ENCODE data around the gene BHLHA15.
A peak's percentile ranks its signal among the peaks of the same experiment; 100 is the strongest.

Gene BHLHA15

DNA sequence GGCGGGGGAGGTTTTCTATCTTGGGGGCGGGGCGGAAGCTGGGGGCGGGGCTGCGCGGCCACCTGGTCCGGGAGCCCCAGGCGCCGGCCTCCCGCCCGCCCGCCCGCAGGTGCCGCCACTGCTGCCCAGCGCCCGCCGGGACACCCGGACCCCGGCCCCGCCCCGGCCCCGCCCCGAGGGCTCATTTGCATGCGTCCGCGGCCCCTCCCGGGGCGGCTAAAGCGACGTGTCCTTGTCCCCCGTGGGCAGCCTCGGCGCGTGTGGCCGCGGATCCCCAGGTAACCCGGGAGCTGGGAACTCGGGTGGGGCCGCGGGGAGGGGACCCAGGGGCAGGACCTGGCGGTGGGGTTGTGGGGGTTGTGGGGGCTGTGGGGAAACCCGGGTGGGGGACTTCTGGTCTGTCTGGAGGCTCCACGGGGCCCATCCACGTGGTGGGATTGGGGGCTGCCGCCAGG, at the start of gene BHLHA15:
Gene BHLHA15 (plus strand): TSS at position 219 of the 455 bp plus-strand sequence. CDS start 871 bp downstream, outside the sequence.
- DNase-seq = peak in 1 of 2 donors; percentile 48

DNA sequence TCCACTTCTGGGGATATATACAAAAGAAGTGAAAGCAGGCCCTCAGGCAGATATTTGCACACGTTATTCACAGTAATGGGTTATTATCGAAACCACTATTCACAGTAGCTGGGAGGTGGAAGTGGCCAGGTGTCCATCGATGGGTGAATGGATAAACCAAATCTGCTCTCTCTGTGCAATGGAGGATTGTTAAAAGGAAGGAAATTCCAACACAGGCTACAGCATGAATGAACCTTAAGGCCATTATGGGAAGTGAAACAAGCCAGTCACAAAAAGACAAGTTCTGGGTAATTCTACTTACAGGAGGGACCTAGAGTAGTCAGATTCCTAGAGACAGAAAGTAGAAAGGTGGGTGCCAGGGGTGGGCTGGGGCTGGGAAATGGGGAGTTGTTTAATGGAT, 48.5 kb upstream of the BHLHA15 start:
- DNase-seq = no peak

DNA sequence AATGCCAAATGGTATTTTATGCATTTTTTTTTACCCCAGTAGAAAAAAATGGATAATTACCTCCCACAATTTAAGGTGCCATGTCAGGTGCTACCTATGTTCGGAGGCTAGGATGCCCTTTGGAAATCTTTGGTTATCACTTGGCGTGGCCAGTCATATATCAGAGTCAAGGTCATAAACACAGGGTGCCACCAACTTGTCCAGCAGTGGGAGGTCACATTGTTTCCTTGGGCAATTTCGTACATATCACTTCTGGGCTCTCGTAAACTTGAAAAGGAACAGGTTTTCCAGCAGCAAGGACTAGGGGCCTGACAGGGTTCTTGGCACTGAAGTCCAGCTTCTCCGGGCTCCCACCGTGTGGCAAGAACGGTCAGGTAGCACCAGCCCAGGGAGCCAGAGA, 48.0 kb upstream of the BHLHA15 start:
- no peak for DNase-seq

DNA sequence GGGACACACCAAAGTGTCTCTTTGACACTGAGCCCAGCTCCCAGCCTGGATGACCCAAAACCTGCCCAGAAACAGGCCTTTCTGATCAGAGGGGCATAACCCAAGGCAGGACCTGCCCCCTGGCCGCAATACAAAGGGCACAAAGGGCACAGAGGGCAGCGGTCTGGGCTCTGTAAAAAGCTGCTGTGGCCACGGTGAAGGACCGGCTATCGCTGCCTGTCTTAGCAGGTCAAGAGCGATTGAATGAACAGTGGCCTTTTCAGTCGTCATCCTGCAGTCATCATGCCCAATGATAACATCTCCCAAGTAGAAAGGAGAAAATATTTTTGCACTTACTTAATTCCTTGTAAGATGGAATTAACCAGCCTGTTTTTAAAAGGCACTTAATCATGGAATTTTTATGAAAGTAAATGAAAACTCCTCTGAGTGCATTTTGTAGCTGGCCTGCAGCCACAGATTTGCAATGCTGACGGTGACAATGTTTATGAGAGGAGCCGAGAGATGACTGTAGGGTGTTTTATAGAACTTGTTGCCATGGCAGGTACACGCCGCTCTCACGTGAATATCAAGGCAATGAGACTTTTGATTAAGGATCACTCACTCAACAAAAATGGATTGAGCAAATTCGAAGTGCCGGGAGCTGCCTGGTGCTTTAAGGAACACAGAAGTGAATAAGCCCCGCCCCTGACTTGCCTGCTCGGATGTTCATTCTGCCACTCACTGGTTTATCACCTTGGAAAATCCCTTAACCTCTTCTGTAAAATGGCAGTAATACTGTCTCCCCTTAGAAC, 47.3 kb upstream of the BHLHA15 start:
- DNase-seq = no peak

DNA sequence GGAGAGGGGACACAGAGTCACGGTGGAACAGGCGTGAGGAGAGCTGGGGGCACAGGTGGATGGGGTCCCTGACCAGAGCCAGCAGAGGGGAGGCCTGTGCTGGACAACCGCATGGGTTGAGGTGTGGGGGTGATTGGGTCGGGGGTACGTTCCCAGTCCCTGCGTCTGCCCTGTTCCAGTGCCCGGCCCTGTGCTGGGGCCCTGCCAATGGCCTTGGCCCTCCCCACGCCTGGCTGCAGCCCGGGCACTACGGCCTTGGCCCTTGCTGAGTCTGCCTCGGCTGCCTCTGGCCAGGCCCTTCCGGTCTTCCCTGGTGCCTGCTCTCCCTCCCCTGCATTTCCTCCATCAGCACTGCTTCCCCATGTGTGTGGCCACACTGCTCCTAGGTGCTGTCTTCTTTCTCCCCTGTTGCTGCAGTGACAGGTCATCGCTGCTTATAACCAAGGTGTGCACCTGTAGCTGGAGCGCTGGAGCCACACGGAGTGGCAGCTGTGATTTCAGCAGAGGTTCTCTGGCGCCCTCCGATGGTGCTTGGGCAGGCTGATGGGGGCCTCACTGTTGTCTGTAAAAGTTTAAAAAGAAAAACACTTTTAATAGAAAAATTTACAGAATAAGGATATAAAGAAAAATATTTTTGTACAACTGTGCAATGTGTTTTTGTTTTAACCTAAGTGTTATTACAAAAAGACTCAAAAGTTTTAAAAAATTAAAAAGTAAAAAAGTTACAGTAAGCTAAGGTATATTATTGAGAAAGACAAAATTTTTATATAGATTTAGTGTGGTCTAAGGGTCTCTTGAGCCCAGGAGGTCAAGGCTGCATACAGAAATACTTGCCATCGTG, 45.2 kb upstream of the BHLHA15 start:
- DNase-seq = peak; percentile 39 to 65

DNA sequence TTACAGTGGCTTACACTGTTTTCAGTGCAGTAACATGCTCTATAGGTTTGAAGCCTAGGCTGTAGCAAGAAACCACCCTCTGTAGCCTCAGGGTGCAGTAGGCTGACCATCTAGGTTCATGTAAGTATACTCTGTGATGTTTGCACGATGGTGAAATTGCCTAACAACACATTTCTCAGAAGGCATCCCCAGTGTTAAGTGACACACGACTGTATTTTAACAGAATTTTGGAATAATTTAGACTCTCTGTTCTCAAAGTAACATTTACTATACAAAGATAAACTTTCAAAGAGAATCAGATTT, 44.6 kb upstream of the BHLHA15 start:
- no peak for DNase-seq

DNA sequence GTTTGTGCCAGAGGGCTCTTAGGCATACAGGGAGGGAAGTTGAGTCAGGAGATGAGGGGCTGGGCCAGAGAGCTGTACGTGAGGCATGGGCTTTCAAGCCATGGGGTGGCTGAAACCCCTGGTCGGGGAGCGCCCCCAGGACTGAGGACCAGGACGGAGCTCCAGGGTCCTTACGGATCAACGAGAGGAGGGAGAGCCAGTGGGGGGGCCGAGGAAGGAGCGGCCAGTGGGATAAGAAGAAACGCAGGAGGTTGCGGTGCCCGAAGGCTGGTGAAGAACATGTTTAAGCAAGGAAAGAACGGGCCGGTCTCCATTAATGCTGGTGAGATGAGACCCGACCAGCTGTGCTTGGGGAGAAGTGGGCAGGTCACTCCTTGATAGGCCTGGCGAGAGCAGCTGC, 43.6 kb upstream of the BHLHA15 start:
- no peak for DNase-seq

DNA sequence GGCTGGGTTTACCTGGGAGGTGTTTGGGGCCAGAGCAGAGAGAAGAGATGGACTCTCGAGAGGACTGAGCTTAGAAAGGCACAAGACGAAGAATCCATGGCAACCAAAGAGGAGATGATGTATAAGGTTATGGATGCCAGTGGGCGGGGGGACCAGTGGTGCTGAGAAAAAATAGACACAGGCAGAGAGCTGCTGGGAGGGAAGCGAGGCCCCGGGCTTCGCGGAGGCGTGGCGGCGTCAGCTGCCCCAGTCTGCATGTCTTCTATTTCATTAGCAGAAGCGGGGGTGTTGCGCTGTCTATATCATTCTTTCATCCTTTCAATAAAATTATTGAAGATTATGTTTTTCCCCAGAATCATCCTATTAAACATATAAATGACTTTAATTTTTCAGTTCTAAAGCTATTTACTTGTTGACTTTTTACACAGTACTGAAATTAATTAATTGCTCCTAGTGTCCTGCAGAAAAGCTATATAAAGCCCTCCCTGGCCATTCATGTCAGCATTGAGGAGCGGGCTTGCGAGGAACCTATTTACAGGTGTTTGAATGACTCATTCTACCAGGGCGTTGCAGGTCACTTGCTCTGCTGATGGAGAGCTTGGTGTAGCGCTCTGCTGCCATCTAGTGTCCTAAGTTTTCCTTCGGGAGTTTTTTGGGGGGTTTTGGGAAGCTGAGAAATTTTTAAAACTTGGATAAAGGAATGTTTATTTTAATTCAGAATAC, 42.9 kb upstream of the BHLHA15 start:
- peak; percentile 58 to 69 for DNase-seq

DNA sequence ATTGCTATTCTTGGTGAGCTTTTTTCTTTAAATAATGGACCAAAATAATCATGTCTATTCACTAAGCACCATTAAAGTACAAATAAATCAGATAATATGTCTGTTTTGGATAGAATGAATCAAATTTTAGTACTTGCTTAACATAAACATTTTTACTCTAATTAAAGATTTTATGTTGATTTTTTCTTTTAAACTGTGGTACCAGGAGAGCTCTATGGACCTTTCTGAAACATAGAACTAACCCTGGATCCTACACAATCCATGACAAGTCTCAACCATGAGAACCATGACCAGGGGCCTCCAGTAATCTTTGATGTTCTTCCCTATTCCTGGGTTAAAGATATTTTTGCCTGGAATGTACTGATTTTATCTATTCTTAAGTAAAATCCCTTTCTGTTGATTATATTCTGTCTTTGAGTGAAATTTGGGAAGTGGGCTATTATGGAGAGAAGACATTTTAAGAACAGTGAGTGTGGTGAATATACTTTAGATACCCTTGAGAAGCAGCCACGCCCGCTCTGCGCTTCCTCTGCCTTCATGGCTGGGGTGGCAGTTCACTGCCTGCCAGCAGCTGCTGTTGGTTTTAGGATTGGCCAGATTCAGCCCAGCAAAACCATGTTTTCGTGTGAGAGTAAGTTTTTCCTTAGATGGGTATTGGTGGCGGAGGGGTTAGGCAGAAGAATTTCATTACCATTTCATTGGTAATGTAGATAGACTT, 42.2 kb upstream of the BHLHA15 start:
- DNase-seq = no peak

DNA sequence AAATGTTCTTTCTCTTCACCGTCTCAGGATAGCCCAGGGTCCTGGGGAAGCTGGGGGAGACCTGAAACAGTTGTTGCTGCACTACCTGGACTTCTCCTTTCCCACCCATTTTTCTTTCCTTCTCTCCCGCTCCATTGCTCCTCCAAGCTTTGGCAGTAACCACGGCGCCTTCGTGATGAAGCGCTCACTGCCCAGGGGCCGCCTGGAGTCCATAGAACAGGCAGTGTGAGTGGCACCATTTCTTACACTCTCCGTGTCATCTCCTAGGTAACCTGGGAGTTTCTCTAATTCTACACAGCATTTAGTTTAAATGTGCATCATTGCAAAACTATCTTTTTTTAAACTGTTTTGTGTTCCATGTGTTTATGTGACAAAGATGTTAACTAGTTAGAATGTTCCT, 40.3 kb upstream of the BHLHA15 start:
- no peak for DNase-seq

DNA sequence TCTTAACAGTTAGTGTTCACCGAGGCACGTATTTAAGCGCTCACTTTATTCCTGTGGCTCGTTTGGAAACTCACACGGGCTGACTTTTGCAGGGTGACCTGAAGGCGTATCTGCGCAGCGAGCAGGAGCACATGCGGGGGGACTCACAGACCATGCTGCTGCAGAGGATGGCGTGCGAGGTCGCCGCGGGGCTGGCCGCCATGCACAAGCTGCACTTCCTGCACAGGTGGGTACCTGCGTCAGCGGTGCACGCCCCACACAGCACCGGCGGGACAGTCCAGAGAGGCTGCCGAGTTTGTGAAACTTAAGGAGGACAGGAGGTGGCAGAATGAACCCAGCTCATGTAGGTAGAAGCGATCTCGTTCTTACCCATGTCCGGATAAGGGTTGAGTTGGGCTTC, 39.8 kb upstream of the BHLHA15 start:
- DNase-seq = no peak

DNA sequence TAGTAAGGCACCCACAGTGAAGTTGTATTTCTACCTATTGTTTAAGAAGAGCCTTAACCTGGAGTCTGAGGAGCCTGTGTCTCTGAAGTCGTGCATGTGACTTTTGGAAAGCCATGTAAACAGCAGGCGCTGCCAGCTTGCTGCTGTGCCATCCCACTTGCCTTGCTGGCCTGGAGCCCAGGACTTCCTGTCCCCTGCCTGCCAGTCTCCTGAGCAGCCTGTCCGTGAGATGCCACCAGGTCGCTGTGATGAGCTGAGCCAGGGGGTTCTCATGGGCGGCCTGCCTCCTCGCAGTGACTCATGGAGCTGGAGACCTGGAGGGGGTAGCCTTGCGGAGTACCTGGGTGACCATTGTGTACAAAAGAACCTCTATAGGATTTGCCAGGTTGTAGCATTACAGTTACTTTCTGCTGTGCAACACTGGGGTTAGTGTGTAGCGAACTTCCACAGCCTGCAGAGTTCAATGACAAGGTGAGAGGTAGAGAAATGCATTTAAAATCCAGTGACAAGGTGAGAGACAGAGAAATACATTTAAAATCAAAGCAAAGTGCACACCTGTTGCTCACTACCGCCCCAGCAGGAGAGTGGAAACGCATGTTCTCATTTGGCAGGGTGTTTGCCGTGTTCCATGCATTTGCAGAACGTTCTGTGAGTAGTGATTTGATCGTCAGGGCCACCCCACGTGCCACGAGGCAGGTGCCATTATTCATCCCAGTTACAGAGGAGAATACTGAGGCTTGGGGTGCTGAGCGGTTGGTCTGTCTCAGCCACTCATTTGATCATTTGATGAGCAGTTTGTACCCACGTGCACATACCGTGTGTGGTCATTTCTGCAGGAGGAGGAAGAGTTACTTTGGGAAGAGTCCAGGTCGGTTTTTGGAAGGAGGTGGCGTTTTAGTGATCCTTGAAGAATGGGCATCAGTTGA, 36.6 kb upstream of the BHLHA15 start:
- no peak for DNase-seq

DNA sequence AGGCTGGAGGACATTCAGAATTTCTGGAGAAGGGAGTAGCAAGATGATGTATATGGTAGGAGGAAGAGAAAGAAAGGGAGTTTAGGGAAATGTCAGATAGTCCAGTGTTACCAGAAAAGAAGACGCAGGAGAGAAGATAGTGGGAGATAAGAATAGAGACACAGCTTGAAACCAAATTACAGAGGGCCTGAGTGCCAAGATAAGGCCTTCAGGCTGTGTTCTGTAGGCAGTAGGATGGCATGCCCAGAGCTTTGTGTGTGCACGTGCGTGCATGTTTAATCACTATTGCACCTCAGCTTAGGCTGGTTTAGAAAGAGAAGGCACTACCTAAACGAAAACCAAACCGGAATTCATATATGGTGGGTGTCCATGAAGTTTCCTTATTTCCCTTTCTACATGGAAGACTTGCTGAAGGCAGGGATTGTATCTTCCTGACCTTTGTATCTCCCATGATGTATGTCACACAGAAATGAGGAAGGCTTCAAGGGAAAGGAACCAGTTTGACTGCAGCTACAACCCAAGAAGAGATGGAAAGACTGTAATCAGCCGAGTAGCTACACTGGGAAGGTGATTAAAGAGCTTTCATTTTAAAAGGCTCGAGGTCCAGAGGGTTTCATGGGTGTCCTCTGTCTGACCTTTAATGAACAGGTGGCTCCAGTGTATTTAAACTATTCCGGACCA, 35.8 kb upstream of the BHLHA15 start:
- DNase-seq = no peak

DNA sequence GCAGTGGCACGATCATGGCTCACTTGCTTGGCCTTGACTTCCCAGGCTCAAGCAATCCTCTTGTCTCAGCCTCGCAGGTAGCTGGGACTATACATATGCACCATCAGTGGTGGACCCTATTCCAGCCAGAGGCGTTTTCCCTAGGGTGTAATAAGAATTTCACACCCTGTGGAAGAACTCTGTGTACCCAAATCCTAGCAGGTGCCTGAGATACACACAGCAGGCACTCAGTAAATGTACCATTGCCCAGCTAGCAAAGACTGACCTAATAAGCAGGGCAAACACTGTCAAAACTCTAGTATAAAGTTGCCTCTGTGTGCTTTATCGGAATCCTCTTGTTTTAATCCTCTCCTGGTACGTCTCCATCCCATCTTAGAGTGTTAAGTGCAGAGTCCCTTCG, 33.7 kb upstream of the BHLHA15 start:
- DNase-seq = no peak

DNA sequence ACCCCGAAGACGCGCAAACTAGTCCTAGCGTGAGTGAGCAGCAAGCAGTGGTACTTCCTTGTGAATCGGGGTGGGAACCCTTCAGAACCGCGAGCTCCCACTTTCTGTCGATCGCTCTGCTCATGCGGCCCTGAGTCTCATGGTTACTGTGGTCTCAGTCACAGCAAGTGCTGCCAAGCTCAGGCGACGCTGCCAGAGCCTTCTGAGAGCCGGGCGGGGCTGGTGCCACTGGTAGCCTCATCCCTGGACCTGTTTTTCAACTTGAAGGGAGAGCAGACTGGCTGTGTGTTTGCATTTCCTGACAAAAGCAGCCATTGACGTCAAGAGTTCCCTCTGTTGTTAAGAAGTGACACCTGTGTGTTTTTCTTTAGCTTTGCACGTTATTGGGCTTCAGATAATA, 32.9 kb upstream of the BHLHA15 start:
- no peak for DNase-seq

DNA sequence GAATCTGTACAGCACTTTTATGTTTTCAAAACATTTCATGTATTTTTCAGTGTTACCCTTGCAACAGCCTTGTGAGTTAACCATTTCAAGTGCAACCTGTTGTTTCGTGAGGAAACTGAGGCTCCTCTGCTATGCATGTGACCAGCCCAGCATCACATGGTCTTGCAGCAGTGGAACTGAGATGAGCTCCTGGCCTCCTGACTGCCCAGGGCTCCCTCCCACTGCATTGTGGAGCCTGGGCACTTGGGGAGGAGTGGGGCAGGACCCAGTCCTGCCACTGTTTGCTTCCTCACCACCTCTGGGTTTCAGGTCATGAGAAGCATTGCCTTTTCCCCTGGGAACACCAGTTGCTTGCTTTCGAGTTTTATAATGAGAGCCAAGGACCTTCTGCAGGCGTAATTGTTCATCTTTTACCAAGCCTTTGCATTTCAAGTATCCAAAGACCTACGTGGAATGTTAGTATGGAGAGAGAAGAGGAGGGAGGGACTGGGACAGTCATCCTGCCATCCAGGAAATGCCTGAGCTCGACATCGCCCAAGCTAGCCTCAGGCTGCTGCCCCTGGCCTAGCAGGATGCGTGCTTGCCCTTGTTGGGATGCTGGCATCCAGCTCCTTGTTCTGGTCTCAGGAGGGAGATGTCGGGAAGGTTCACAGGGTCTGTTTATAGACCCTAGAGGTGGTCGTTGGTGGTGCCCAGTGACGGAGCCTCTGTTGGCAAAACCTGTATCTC, 32.3 kb upstream of the BHLHA15 start:
- no peak for DNase-seq

DNA sequence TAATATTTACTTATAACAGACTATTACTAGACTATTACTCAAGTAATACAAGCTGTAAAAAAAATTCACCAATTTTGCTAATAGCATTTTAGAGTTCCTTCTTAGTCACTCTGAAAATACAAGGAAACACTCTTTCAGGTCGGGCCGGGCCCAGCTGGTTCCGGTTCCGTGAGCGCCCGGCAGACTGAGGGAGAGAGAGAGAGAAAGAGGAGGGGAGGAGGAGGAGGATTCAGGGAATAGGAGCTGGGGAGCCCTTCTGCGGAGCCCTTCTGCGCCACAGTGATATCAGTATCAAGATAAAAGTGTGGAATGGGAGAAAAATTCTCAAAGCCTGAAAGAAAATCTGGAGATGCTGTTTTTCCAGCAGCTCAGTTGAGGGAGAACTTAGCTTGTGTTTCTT, 30.5 kb upstream of the BHLHA15 start:
- DNase-seq = no peak

DNA sequence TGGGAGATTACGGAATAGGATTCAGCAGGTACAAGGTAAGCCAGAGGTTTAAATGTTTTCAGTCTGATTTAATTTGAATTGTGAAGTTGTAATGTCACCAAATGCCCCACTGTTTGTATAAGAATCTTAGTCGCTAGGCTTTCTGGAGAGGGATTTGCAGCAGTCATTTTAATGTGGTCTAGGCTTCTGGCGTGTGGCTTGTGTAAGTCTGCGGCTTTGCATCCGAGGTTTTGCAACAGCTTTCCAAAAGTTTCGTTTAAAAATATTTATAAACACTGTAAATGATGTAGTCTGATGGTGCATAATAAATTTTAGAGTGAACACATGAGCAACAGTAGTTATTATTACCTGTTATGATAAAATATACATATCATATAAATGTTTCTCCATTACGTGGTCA, 26.1 kb upstream of the BHLHA15 start:
- DNase-seq = no peak

DNA sequence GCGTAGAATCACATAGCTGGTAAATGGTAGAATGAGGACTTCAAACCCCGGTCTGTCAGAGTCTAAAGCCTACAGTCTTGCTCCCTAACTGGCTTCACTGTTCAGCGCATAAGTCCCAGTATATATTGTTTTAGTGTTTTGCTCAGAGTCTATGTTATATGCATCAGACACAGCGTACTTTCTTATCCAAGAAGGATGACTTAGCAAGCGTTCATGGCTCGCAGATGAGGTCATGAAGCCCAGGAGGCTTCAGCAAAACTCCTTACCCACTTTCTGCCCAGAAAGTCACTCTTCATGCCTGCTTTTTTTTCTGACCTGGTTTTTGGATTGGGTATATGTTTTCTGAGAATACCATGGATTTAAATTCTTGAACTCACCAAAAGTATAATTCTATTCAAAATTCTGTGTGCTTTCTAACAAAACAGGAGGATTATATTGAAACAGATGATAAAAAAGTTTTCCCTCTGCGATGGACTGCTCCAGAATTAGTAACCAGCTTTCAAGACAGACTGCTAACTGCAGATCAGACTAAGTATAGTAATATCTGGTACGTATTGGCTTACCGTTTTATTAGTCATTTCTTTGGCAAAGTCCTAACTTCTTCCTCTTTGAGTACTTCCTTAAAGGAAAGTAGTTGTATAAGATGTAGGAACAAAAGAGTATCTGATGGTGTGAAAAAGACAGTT, 24.6 kb upstream of the BHLHA15 start:
- DNase-seq = no peak

DNA sequence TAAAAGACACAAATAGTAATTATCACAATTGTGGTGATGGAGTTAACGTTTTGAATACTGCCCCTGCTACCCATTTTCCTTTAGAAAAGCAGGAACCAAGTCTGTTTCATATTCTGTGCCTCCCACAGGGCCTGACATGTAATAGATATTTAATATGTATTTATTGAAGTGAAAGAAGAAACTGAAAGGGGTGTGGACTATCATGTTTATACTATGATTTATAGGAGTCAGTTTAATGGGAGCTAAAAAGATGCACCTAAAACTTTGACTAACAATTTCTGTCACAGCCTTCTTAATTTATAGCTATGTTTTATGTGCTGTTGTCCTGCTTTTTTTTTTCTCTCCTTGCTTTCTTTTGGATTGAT, 24.1 kb upstream of the BHLHA15 start:
- DNase-seq = no peak
